HCT116 (cell line): ENCODE data around the gene RARB.

Experiments used
- CTCF ChIP-seq, 3 experiments: fragments of 200-600 bp in 1 of 3; sonication (generic) in 1 of 3; IDR thresholded peaks in 2 of 3; conservative IDR thresholded peaks in 1 of 3; 2 replicates each; pipeline ENCODE4 v1.5.1; 2012 to 2017; ENCODE audit warnings: low read depth in 2 of 3, low read length in 2 of 3, antibody characterized with exemption in 1 of 3, borderline replicate concordance in 1 of 3, control low read depth in 1 of 3, mild to moderate bottlenecking in 1 of 3, mixed read lengths in 1 of 3, mixed run types in 1 of 3, moderate library complexity in 1 of 3; ENCODE audit not compliant: insufficient read depth in 1 of 3
- POLR2A ChIP-seq: IDR thresholded peaks from 2 replicates; pipeline ENCODE4 v1.7.0; 2011; ENCODE audit warnings: borderline replicate concordance; ENCODE audit not compliant: insufficient read depth, insufficient read length; ENCODE audit errors: extremely low read depth
- POLR2AphosphoS5 ChIP-seq: IDR thresholded peaks from 2 replicates; pipeline ENCODE4 v1.6.1; 2011; ENCODE audit warnings: mild to moderate bottlenecking, low read depth, low read length, moderate library complexity

DNA sequence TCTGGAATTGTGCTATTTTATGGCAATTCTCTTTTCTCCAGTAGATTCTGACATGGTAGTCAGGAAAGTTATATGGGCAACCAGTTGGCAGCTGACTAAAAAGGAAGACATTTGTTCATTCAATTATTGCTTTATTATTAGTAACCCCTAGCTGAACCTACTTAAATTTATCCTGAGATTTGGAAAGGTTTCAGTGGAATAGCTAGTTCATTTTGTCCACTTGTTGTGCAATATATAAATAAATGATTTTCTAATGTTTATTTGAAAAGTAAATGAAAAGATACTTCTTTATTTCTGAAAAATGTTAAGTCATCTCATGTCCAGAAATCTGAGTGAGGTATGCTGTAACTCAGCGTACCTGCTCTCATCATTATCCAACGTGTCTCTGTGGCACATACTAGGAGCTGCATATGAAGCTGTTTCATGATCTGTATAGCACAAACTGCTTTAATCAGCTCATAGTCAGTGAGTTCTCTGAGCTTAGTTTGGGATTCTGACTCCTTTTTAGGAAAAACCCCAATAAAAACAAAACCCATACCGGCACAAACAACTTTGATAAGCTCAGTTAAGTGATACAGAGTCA, 35.9 kb downstream of the RARB start:
- no peak for TF ChIP-seq POLR2A
- TF ChIP-seq CTCF (IDR thresholded peaks at IDR 0.05 in 2 of 3, conservative IDR thresholded peaks at IDR 0.05 in 1 of 3; ENCODE audit: borderline replicate concordance in 1 of 3, insufficient read depth in 1 of 3, low read depth in 2 of 3, low read length in 2 of 3), result no peak
- no peak for TF ChIP-seq POLR2AphosphoS5
